GM19438 (cell line): ENCODE data around the gene TRIM15.
"Not testable (repeated sequence)": the region's sequence is repeated elsewhere in the genome, so short reads cannot be mapped to it uniquely, and the experiment has no call there.

Source experiments
- ATAC-seq: cut with Tn5 transposase; IDR thresholded peaks from one replicate; pipeline ENCODE4 v1.9.1; 2021; ENCODE audit warnings: low read depth; ENCODE audit not compliant: unreplicated experiment

TRIM15 gene

GRCh38 chr6:30163090-30163917 is at the start of gene TRIM15:
Gene TRIM15, plus strand, starts transcription at chr6:30163546. Its CDS starts 139 bp downstream, at chr6:30163685.
- ATAC-seq: no peak

- ATAC-seq: no peak
Observed at GRCh38 chr6:30113841-30114240, 49.5 kb upstream of the TRIM15 start.

- no peak for ATAC-seq
Observed at GRCh38 chr6:30116724-30117123, 46.6 kb upstream of the TRIM15 start.

- ATAC-seq: not testable (repeated sequence)
Observed at GRCh38 chr6:30118691-30119090, 44.7 kb upstream of the TRIM15 start.

GRCh38 chr6:30121446-30122366 is 41.6 kb upstream of the TRIM15 start:
- no peak for ATAC-seq

GRCh38 chr6:30122515-30122914 is 40.8 kb upstream of the TRIM15 start:
- no peak for ATAC-seq

- no peak for ATAC-seq
Observed at GRCh38 chr6:30127238-30128093, 35.9 kb upstream of the TRIM15 start.

GRCh38 chr6:30129265-30130178 is 33.8 kb upstream of the TRIM15 start:
- no peak for ATAC-seq

GRCh38 chr6:30130179-30130679 is 33.1 kb upstream of the TRIM15 start:
- no peak for ATAC-seq

GRCh38 chr6:30130887-30131862 is 32.2 kb upstream of the TRIM15 start:
- ATAC-seq: no peak

GRCh38 chr6:30131947-30132497 is 31.3 kb upstream of the TRIM15 start:
- ATAC-seq: no peak

- ATAC-seq: no peak
Observed at GRCh38 chr6:30135147-30135546, 28.2 kb upstream of the TRIM15 start.

- ATAC-seq: no peak
Observed at GRCh38 chr6:30135757-30136156, 27.6 kb upstream of the TRIM15 start, which contains the start of gene TRIM40. Gene TRIM40, plus strand, starts transcription at chr6:30136140. Its CDS starts 897 bp downstream, at chr6:30137037.

GRCh38 chr6:30136570-30137286 is 26.6 kb upstream of the TRIM15 start:
- ATAC-seq: no peak

- ATAC-seq: not testable (repeated sequence)
Observed at GRCh38 chr6:30140240-30140639, 23.1 kb upstream of the TRIM15 start.

- no peak for ATAC-seq
Observed at GRCh38 chr6:30142665-30143064, 20.7 kb upstream of the TRIM15 start.

- ATAC-seq: no peak
Observed at GRCh38 chr6:30143780-30144179, 19.6 kb upstream of the TRIM15 start.
